HG03135 (cell line): ENCODE measurements around the gene STAT1.

Source experiments
- ATAC-seq: cut with Tn5 transposase; IDR thresholded peaks from one replicate; pipeline ENCODE4 v1.9.1; 2021; ENCODE audit warnings: mild to moderate bottlenecking, moderate library complexity; ENCODE audit not compliant: unreplicated experiment

The STAT1 gene

GRCh38 chr2:190986221-190986953, 27.6 kb downstream of the STAT1 start:
- no peak for ATAC-seq

GRCh38 chr2:190984595-190984994, 29.4 kb downstream of the STAT1 start:
- ATAC-seq: no peak

GRCh38 chr2:190982262-190983034, 31.5 kb downstream of the STAT1 start:
- no peak for ATAC-seq

- no peak for ATAC-seq
Measured at GRCh38 chr2:190981733-190982132, 32.2 kb downstream of the STAT1 start.

DNA sequence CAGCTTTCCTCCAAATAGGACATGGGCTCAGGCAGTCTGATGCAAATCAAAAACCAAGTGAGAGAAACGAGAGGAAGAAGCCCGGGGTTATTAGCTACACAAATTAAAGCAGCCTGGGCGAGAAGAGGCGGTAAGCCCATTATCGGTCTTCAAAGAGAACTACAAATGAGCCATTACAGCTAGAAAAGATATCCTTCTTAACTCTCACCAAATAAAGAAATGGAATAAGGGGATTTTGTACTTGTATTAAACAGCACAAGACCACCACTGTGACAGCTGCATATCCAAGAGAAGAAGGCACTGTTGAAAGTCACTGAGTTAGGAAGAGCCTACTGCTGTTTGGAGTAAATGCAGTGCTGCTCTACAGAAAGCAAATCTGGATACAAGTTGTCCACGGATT, 32.6 kb downstream of the STAT1 start:
- ATAC-seq: no peak

DNA sequence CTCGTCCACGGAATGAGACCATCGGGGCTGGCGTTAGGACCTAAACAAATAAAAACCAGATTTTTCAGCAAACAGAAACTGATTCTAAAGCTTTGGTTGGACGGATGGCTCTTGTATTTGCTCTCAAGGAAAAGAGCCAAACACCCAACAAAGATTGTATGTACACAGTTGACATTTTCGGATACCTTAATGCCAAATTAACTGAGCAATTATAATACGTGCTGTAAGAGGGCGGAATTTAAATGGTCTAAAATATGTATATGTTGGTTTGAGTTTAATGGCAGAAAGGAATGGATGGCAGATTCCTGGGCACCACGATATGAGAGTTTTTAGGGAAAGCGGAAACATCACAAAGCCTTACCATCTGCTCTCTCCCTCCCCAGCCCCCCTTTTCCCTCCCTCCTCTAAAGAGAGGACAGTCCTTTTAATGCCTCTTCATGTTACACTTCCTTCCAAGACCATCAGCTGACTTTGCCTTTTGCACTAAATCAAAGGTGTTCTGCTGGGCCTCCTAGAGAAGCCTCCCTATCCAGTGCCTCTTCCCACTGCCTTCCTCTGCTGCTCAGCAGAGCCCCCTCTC, 33.3 kb downstream of the STAT1 start:
- ATAC-seq: no peak

- no peak for ATAC-seq
Measured at GRCh38 chr2:190979906-190980629, 33.9 kb downstream of the STAT1 start.

GRCh38 chr2:190978389-190979053, 35.5 kb downstream of the STAT1 start:
- no peak for ATAC-seq

DNA sequence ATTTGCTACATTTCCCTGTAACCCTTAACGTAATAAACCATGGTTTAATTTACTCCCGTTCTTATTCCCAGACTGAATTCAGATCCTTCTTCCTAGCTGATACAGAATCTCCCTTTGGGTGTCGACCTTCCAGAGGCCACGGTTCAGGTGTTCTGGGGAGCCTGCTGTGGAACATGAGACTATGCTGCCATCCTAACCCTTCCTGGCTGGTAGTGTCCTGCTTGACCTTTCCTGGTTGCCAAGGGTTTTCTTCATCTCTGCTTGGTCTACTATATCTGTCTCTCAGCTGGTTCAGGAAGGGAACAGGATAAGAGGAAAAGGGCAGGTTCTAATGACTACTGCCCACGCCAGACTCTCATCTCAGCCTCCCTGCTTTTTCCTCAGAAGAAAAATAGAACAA, 36.5 kb downstream of the STAT1 start:
- ATAC-seq: no peak

- ATAC-seq: no peak
Measured at GRCh38 chr2:190976521-190976920, 37.5 kb downstream of the STAT1 start.

- no peak for ATAC-seq
Measured at GRCh38 chr2:190974629-190975361, 39.2 kb downstream of the STAT1 start.

DNA sequence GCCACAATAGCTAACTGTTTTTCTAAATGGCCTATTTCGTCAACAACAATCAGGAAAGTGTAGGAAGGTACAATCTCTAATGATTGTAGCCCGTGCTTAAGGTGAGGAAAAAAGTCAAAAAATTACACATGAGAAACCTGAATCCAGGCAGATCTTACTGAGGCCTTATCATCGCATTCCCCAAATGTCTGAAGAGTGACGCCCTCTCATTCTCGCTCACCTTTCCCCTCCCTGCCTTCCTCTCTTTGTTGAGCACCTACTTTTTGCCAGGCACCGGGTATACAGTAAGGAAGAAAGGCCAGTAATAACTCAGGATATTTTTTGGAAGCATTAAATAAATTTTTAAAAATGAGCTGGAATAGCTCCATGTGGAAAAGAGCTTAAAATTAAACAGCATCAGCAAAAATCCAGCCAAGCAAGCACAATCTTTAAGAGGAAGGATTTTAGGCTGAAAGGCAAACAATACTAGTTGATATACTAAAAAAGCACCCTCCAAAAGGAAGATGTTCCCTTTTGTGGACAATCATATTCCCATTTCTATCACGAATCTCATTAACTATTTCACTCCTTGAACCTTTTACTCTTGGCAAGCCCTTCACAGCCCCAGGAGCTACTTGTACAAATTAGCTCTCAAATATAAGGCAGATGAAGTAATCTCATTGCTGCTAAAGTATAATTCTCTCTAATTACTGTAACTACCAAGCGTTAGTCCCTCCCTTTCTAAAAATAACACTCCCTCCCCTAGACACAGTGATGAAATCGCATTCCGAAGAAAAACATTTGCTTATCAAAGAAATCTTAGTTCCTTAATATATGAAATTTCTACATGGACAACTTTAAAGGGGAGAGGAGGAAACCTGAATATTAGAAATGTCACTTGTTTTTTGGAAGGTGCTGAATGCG, 40.0 kb downstream of the STAT1 start:
- no peak for ATAC-seq

DNA sequence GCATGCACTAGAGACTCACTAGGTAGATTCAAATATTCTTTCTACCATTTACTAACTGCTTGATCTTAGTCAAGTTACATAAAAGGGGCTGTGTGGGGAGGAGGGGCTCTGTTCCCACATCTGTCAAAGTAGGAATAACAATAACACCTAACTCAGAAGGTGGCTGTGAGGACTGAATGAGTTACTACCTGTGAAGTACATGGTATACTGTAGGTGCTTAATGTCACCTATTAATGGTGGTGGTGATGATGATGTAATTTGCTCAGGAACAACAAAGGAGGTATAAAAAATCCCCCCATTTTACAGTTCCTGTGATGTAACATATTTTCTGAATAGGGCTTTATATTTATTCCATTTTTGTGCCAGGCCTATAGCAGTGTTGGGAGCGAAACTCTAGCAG, 40.7 kb downstream of the STAT1 start:
- ATAC-seq: no peak

DNA sequence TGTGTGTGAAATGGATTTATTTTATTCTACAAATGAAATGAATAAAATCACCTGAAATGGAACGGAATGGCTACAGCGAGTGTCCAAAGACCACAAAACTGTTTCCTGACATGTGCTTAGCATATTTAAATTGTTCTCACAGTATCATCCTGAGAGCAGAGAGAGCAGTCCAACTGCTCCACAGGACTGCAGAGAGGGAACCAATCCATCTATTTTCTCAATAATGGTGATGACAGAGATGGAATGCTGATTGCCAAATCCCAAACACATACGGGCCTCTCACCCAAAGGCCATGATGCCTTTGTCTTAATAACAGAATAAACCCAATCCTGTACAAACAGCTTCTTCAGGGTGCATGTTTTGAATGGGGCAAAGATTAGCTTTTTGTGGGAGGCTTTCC, 41.1 kb downstream of the STAT1 start:
- no peak for ATAC-seq

DNA sequence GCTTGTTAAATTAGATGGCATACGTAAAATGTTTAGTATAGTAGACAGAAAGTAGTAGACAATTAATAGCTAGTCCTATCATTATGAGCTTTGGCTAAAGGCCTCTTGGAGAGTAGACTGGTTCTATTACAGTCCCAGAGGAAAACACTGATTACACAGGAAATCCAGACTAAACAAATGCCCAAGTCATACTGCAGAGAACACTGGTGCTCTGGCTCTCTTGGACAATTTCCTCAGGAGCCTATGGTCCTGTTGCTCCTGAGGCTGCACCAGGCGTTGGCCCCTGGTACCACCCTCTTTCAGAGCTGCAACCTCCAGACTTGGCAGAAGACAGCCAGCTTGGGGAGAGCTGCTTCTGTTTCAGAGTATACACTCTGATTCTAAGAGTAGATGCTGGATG, 41.8 kb downstream of the STAT1 start:
- no peak for ATAC-seq

DNA sequence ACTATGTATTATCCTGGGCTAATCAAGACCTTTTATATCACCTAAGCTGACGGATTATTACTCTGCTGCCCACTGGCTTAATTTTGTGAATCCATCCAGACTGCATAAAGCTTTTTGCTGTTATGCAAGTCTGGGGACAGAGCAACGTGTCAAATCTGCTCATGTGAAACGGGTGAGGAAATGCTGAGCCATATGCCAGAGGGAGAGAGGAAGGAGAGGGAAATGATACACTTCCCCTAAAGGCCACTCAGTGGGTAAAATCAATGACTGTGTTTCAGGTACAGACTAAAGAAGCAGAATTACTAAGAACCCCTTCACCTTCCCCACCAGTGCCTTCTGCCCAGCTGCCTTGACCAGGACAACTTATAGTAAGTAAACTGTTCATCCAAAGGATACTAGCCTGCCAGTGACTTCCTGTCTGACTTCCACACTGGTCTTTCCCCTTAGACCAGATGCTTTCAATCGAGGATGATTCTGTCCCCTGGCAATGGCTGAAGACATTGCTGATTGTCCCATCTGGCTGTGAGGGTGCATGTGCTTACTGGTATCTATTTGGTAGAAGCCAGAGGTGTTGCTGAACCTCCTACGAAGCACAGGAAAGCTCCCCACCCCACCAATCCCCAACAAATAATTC, 43.0 kb downstream of the STAT1 start:
- no peak for ATAC-seq

GRCh38 chr2:190970160-190970559, 43.8 kb downstream of the STAT1 start:
- ATAC-seq: no peak

GRCh38 chr2:190968522-190968921, 45.4 kb downstream of the STAT1 start:
- ATAC-seq: no peak
